ENCODE data around the gene MGRN1.

The MGRN1 gene

DNA sequence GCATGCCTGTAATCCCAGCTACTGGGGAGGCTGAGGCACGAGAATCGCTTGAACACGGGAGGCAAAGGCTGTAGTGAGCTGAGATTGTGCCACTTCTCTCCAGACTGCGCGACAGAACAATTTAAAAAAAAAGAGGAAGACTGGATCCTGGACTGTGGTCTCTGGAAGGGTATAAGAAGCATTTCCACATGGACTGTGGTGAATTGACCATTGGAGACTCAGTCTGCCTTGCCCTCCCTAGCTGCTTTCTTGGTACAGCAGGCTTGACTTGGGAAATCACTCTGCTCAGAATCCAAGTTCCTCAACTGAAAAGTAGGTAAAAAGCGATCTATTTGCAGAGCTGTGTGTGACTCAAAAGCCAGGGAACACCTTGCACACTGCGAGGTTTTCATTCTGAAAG is 1.0 kb upstream of the MGRN1 start:
- no peak for ATAC-seq
- TF ChIP-seq, protein P1, sequence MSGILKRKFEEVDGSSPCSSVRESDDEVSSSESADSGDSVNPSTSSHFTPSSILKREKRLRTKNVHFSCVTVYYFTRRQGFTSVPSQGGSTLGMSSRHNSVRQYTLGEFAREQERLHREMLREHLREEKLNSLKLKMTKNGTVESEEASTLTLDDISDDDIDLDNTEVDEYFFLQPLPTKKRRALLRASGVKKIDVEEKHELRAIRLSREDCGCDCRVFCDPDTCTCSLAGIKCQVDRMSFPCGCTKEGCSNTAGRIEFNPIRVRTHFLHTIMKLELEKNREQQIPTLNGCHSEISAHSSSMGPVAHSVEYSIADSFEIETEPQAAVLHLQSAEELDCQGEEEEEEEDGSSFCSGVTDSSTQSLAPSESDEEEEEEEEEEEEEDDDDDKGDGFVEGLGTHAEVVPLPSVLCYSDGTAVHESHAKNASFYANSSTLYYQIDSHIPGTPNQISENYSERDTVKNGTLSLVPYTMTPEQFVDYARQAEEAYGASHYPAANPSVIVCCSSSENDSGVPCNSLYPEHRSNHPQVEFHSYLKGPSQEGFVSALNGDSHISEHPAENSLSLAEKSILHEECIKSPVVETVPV (CRISPR knock-in tag; IDR thresholded peaks at IDR 0.05) = no peak
- TF ChIP-seq, protein P2, sequence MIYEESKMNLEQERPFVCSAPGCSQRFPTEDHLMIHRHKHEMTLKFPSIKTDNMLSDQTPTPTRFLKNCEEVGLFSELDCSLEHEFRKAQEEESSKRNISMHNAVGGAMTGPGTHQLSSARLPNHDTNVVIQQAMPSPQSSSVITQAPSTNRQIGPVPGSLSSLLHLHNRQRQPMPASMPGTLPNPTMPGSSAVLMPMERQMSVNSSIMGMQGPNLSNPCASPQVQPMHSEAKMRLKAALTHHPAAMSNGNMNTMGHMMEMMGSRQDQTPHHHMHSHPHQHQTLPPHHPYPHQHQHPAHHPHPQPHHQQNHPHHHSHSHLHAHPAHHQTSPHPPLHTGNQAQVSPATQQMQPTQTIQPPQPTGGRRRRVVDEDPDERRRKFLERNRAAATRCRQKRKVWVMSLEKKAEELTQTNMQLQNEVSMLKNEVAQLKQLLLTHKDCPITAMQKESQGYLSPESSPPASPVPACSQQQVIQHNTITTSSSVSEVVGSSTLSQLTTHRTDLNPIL (CRISPR knock-in tag; IDR thresholded peaks at IDR 0.05; ENCODE audit: low read depth) = no peak
- no peak for TF ChIP-seq PPARA (CRISPR knock-in tag; IDR thresholded peaks at IDR 0.05; ENCODE audit: borderline replicate concordance)
- TF ChIP-seq BACH2 (CRISPR knock-in tag; IDR thresholded peaks at IDR 0.05; ENCODE audit: borderline replicate concordance) = no peak
- no peak for TF ChIP-seq ZNF565 (CRISPR knock-in tag; conservative IDR thresholded peaks at IDR 0.05; ENCODE audit: low read depth)
- TF ChIP-seq, protein P3, sequence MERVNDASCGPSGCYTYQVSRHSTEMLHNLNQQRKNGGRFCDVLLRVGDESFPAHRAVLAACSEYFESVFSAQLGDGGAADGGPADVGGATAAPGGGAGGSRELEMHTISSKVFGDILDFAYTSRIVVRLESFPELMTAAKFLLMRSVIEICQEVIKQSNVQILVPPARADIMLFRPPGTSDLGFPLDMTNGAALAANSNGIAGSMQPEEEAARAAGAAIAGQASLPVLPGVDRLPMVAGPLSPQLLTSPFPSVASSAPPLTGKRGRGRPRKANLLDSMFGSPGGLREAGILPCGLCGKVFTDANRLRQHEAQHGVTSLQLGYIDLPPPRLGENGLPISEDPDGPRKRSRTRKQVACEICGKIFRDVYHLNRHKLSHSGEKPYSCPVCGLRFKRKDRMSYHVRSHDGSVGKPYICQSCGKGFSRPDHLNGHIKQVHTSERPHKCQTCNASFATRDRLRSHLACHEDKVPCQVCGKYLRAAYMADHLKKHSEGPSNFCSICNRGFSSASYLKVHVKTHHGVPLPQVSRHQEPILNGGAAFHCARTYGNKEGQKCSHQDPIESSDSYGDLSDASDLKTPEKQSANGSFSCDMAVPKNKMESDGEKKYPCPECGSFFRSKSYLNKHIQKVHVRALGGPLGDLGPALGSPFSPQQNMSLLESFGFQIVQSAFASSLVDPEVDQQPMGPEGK (CRISPR knock-in tag; IDR thresholded peaks at IDR 0.05; ENCODE audit: borderline replicate concordance) = no peak
- no peak for TF ChIP-seq CSDC2 (CRISPR knock-in tag; IDR thresholded peaks at IDR 0.05)
- no peak for TF ChIP-seq SNAI2 (CRISPR knock-in tag; IDR thresholded peaks at IDR 0.05)
- no peak for TF ChIP-seq GLIS3 (CRISPR knock-in tag; IDR thresholded peaks at IDR 0.05)
- no peak for TF ChIP-seq TCF4 (CRISPR knock-in tag; IDR thresholded peaks at IDR 0.05; ENCODE audit: borderline replicate concordance)
- TF ChIP-seq ZC3H10 (CRISPR knock-in tag; IDR thresholded peaks at IDR 0.05) = no peak
- TF ChIP-seq ESRRG (CRISPR knock-in tag; IDR thresholded peaks at IDR 0.05) = no peak
- TF ChIP-seq ZFP30 (CRISPR knock-in tag; IDR thresholded peaks at IDR 0.05) = no peak
- no peak for TF ChIP-seq ZFP3 (CRISPR knock-in tag; IDR thresholded peaks at IDR 0.05)

DNA sequence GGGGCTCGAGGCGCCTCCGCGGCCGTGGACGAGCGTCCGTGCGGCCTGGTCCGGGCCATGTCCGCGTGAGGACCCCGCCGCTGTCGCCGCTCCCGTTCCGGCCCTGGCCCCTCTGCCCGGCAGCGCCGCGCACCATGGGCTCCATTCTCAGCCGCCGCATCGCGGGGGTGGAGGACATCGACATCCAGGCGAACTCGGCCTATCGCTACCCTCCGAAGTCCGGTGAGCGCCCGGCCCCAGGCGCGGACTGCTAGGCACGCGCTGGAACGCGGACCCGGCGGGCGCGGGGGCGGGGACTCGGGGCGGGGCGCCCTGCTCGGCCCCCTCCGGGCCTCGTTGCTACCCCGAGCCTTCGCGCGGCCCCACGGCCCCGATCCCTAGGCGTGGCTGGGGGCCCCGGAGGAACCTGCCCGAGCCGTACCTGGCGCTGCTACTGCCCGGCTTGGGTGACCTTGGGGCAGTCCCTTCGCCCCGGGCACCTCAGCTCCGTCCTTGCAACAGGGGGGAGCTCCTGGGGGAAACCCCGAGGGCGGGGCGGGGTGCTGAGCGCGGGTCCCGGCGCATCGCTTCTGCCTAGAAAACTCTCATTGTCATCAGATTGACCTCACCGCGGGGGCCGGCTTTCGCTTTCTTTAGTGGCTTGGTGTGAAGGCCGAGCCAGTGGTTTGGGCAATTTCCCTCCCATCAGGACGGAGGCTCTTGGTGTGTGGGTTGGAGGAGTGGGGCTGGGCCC is 367 bp downstream of the MGRN1 start:
- TF ChIP-seq, protein P4, sequence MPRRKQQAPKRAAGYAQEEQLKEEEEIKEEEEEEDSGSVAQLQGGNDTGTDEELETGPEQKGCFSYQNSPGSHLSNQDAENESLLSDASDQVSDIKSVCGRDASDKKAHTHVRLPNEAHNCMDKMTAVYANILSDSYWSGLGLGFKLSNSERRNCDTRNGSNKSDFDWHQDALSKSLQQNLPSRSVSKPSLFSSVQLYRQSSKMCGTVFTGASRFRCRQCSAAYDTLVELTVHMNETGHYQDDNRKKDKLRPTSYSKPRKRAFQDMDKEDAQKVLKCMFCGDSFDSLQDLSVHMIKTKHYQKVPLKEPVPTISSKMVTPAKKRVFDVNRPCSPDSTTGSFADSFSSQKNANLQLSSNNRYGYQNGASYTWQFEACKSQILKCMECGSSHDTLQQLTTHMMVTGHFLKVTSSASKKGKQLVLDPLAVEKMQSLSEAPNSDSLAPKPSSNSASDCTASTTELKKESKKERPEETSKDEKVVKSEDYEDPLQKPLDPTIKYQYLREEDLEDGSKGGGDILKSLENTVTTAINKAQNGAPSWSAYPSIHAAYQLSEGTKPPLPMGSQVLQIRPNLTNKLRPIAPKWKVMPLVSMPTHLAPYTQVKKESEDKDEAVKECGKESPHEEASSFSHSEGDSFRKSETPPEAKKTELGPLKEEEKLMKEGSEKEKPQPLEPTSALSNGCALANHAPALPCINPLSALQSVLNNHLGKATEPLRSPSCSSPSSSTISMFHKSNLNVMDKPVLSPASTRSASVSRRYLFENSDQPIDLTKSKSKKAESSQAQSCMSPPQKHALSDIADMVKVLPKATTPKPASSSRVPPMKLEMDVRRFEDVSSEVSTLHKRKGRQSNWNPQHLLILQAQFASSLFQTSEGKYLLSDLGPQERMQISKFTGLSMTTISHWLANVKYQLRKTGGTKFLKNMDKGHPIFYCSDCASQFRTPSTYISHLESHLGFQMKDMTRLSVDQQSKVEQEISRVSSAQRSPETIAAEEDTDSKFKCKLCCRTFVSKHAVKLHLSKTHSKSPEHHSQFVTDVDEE (CRISPR knock-in tag; IDR thresholded peaks at IDR 0.05) = no peak
- TF ChIP-seq ESRRG (CRISPR knock-in tag; IDR thresholded peaks at IDR 0.05) = no peak
- no peak for TF ChIP-seq GLIS3 (CRISPR knock-in tag; IDR thresholded peaks at IDR 0.05)
- no peak for TF ChIP-seq ZNF8 (CRISPR knock-in tag; IDR thresholded peaks at IDR 0.05)
- TF ChIP-seq, protein P3 (CRISPR knock-in tag; IDR thresholded peaks at IDR 0.05; ENCODE audit: borderline replicate concordance) = no peak
- TF ChIP-seq BACH2 (CRISPR knock-in tag; IDR thresholded peaks at IDR 0.05; ENCODE audit: borderline replicate concordance) = no peak
- TF ChIP-seq, protein P2 (CRISPR knock-in tag; IDR thresholded peaks at IDR 0.05; ENCODE audit: low read depth) = no peak
- TF ChIP-seq ISL1 (CRISPR knock-in tag; IDR thresholded peaks at IDR 0.05) = no peak
- TF ChIP-seq OSR1 (CRISPR knock-in tag; IDR thresholded peaks at IDR 0.05) = no peak
- TF ChIP-seq PPARA (CRISPR knock-in tag; IDR thresholded peaks at IDR 0.05; ENCODE audit: borderline replicate concordance) = no peak
- TF ChIP-seq ZFP30 (CRISPR knock-in tag; IDR thresholded peaks at IDR 0.05) = no peak
- TF ChIP-seq CSDC2 (CRISPR knock-in tag; IDR thresholded peaks at IDR 0.05) = no peak
- TF ChIP-seq ARNTL (CRISPR knock-in tag; IDR thresholded peaks at IDR 0.05; ENCODE audit: borderline replicate concordance, low read depth) = no peak
- TF ChIP-seq ZNF565 (CRISPR knock-in tag; conservative IDR thresholded peaks at IDR 0.05; ENCODE audit: low read depth) = no peak
- no peak for TF ChIP-seq ZC3H10 (CRISPR knock-in tag; IDR thresholded peaks at IDR 0.05)
- no peak for TF ChIP-seq SNAI2 (CRISPR knock-in tag; IDR thresholded peaks at IDR 0.05)
- ATAC-seq = peak; percentile 35

All from SK-N-SH treated with all-trans-retinoic acid at 6 μM for 48 hours (cell line).